ENCODE results near the gene FGF12. TPM values are rescaled to one million over a fixed set of nuclear protein-coding genes. Genes with fewer than 3 reads are reported as not detected.

FGF12 gene
- total and polyA plus RNA-seq, 2 of the 13 experiments (the other 11 are each of a cell fraction or from before 2014, with no cell fraction given): 0.07 TPM; not detected in 1

DNA sequence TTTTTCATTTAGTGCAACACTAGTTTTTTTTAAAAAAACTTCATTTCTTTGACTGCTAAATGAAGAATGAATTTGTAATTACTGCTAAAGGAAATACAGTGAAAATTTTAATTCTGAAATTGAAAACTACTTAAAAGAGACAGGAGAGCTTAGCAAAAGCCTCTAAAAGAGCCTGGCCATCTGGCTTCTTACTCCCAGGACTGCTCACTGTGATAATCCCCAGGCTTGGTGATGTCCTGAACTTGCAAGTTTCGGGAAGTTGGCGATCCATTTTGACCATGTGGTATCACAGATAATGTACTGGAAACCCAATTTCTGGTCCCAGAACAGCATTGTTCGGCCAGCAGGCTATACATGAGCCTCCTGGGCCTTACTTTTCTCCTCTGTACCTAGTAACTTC is 292.1 kb downstream of the FGF12 start:
- Histone ChIP-seq H3K9ac (ENCODE audit: insufficient read depth, low read depth, low read length) (no peak overlapping the region), H3K79me2 (ENCODE audit: insufficient read depth, low read length) (no peaks in the 10 kb centered on the region), H3K9me3 (ENCODE audit: low read length) (no peaks in the 10 kb centered on the region), H4K20me1 (ENCODE audit: insufficient read depth, low read length) (no peaks in the 10 kb centered on the region), H2AFZ (ENCODE audit: low read length) (no peak overlapping the region), H3K4me1 (ENCODE audit: insufficient read depth, low read length) (0 out of 2 replicates have a peak, but pooled peaks cover 6% of the 10 kb centered on the region), H3K36me3 (replicated peaks in 1 of 2; ENCODE audit: control insufficient read depth in 1 of 2, insufficient read depth in 2 of 2, low read length in 2 of 2) (no peaks in the 10 kb centered on the region), H3K27ac (ENCODE audit: extremely low read length, insufficient read depth, low read length) (no peak overlapping the region), H3K4me2 (ENCODE audit: low read depth, low read length) (no peak overlapping the region), H3K4me3 (replicated peaks in 1 of 3; ENCODE audit: insufficient read depth in 1 of 3, low read depth in 2 of 3, low read length in 3 of 3) (no peak overlapping the region), H3K27me3 (ENCODE audit: control insufficient read depth in 1 of 2, insufficient read depth in 2 of 2, low read length in 2 of 2) (no peaks in the 10 kb centered on the region)
- DNase-seq (ENCODE audit: low spot score): no peak
- no TSS peak for BruUV-seq (replicated peaks)
- no peak for ATAC-seq
- TF ChIP-seq U2AF2 (IDR thresholded peaks at IDR 0.05; ENCODE audit: low read depth, low read length) (no peak), ZXDC (CRISPR knock-in tag; IDR thresholded peaks at IDR 0.05) (no peak), KLF6 (CRISPR knock-in tag; IDR thresholded peaks at IDR 0.05) (no peak), GATAD1 (CRISPR knock-in tag; IDR thresholded peaks at IDR 0.05) (no peak), ZNF720 (CRISPR knock-in tag; IDR thresholded peaks at IDR 0.05) (no peak), KMT2A (CRISPR knock-in tag; IDR thresholded peaks at IDR 0.05) (no peak), ZFP82 (CRISPR knock-in tag; IDR thresholded peaks at IDR 0.05; ENCODE audit: borderline replicate concordance) (no peak), ZNF263 (CRISPR knock-in tag; IDR thresholded peaks at IDR 0.05) (no peak), MTF1 (CRISPR knock-in tag; IDR thresholded peaks at IDR 0.05) (no peak), ONECUT2 (CRISPR knock-in tag; IDR thresholded peaks at IDR 0.05) (no peak), MEIS1 (CRISPR knock-in tag; IDR thresholded peaks at IDR 0.05; ENCODE audit: borderline replicate concordance) (no peak), ZNF644 (CRISPR knock-in tag; IDR thresholded peaks at IDR 0.05; ENCODE audit: low read depth) (no peak), SOX5 (CRISPR knock-in tag; IDR thresholded peaks at IDR 0.05; ENCODE audit: borderline replicate concordance) (no peak), DMAP1 (CRISPR knock-in tag; IDR thresholded peaks at IDR 0.05) (no peak), ZNF761 (CRISPR knock-in tag; conservative IDR thresholded peaks at IDR 0.05) (no peak), ZNF138 (CRISPR knock-in tag; IDR thresholded peaks at IDR 0.05; ENCODE audit: low read depth) (no peak)
- TF ChIP-seq, protein P1, sequence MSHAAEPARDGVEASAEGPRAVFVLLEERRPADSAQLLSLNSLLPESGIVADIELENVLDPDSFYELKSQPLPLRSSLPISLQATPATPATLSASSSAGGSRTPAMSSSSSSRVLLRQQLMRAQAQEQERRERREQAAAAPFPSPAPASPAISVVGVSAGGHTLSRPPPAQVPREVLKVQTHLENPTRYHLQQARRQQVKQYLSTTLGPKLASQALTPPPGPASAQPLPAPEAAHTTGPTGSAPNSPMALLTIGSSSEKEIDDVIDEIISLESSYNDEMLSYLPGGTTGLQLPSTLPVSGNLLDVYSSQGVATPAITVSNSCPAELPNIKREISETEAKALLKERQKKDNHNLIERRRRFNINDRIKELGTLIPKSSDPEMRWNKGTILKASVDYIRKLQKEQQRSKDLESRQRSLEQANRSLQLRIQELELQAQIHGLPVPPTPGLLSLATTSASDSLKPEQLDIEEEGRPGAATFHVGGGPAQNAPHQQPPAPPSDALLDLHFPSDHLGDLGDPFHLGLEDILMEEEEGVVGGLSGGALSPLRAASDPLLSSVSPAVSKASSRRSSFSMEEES (CRISPR knock-in tag; IDR thresholded peaks at IDR 0.05): no peak
- 21% methylated on average over 3 of the region's 3 CpGs for WGBS (ENCODE audit: low lambda C conversion rate)
- no peak for FAIRE-seq
- in situ Hi-C loops (cut with HindIII; ENCODE audit: extremely low pct_ligation_motif_present, low pct_unique_long_range_greater_than_20kb): no loop called here
- intact Hi-C loops (cut with micrococcal nuclease; ENCODE audit: unreplicated experiment): no loop called here
- ChIA-PET CTCF (ENCODE audit: low intra/inter-chr PET ratio, low total read pairs) (no interaction called here), POLR2A (no interaction called here)

Data from HepG2 (cell line).